Activated T-helper 1 cell treated with anti-CD3 and anti-CD28 coated beads, Interleukin-2, amount 50 U/mL, for 16 hours (primary cell): Measurements from ENCODE around the gene OR2A42.
"Not testable (repeated sequence)": the region's sequence is repeated elsewhere in the genome, so short reads cannot be mapped to it uniquely, and the experiment has no call there.

Experiments used
- DNase-seq, 2 donors: peaks; one replicate each; pipeline ENCODE4 v3.0.0-alpha.2; 2020; ENCODE audit warnings: low read depth in 1 of 2, low spot score in 1 of 2

The OR2A42 gene, protein sequence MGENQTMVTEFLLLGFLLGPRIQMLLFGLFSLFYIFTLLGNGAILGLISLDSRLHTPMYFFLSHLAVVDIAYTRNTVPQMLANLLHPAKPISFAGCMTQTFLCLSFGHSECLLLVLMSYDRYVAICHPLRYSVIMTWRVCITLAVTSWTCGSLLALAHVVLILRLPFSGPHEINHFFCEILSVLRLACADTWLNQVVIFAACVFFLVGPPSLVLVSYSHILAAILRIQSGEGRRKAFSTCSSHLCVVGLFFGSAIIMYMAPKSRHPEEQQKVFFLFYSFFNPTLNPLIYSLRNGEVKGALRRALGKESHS

DNA sequence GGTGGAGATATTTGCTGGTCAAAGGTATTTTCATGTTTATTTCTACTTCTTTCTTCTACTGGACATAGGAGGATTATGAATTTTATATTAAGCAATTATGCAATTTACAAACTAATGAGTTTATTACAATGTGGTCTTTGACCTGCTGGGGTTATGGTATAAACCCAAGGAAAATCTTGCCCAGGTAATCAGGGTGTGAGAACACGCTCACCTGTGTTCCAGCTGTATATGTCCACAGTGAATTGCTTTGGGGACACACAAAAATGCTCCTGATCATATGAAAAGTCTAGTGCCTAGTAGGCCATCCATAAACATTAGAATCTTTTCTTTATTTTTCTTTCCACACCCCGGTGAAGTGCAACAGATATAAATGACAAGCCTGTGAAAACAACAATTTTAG lies at the start of gene OR2A42:
Gene OR2A42, minus strand, starts transcription at position 241 of the 400 bp plus-strand sequence. CDS start 6,762 bp downstream, outside the sequence.
- DNase-seq, result not testable (repeated sequence)

DNA sequence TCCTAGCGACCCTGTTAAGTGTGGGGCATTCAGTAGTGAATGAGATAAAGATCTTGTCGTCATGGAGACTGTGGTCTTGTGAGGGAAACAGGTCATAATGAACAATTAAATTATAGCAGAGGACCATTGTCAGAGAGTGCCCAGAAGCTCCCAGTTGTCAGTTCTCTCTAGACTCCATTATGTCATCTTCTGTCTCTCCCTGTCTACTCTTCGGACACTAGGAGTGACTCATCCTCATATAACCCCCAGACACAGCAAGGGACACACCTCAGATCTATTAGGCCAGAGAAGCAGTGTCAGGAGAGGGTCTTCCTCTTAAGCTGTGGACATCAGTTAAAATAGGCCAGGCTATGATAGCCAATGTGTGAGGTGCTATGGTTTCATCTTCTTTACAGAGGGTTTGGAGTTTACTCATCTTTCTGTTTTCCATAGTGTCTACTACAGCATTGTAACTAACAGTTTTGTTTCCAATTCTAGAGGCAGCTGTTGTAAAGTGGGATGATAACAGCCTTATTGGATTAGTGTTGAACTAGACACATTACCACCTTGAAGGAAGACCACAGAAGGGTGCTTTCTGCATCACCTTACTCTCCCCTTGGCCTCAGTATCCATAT lies 47.9 kb upstream of the OR2A42 start:
- not testable (repeated sequence) for DNase-seq

DNA sequence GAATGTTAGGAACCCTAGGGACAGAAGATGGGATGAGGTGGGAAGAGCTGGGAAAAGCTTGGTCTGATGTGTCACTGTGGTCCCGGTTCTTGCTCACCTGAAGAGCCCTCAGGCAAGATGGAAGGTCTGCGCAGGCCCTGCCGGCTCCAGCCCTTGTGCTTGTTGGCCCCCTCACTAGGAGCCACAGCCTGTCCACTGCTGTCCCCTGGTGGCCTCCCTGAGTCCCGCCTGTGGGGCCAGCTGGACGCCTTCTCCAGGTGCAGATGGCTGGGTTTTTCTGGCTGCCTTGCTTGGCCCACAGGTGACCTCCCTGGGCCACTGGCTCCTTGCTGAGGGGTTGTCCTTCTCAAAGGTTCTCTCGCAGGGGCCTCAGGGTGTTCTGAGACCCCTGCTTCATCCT lies 44.3 kb upstream of the OR2A42 start:
- not testable (repeated sequence) for DNase-seq

DNA sequence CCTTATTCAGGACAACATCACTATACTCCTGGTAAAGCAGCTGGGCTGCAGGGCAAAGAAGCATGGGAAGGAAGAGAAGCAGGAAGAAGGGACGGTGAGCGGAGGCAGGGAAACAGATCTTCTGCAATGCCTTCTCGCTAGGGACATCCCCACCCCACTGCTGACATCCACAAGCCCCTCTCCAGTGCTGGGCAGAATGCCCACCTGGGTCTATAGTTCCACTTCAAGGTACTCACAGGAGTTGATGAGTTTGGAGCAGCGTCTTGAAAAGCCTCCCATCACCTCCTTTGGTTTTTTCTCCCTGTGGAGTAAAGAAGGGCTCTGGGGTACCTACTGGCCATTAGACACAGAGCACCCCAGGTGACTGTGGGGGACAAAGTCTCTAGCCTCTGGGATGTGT lies 43.1 kb upstream of the OR2A42 start:
- DNase-seq, result not testable (repeated sequence)

DNA sequence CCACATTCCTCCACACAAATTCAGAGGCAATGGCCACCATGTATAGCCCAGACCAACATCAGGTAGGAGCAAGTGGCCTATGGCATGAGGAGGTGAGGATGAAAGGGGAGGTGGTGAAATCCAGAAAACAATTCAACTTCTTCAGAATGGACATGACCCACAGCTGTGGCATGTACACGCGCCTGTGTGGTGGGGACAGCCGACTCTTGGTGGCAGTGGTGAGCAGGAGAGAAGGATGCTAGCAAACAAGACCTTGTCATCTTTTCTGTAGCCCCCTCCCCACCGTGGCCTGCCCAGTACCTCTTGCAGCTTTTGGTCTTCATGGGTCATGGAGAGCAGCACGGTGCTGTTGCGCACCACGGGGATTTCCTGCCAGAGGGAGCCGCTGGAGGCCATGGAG lies 42.6 kb upstream of the OR2A42 start:
- not testable (repeated sequence) for DNase-seq

DNA sequence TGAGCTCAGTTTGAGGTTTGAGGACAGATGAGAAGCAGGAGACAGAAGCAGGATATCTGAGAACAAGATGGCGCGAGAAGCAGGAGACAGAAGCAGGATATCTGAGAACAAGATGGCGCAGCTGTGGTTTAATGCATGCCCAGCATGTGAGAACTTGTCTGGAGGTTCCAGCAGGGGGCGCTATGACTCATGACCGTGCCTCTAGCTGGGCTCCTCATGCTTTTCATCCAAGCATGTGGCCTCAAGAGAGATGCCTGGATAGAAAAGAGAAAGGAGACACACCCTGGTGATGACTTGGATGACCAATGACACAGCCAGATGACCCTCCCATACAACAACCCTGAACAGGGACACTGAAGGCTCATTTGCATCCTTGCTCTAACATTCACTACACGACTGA lies 40.6 kb upstream of the OR2A42 start:
- not testable (repeated sequence) for DNase-seq

DNA sequence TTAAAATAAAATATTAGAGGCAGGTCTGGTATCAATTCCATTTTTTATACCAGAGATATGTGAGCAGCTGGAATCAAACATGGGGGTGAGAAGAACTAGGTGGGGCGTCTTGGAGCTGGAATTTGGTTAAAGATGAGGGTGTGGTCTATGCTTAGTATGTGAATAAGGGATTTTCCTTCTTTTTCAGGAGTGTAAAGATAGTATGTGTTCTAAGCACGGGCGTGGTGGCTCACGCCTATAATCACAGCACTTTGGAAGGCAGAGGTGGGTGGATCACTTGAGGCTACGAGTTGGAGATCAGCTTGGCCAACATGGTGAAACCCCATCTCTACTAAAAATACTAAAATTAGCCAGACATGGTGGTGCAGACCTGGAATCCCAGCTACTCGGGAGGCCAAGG lies 35.9 kb upstream of the OR2A42 start:
- not testable (repeated sequence) for DNase-seq

DNA sequence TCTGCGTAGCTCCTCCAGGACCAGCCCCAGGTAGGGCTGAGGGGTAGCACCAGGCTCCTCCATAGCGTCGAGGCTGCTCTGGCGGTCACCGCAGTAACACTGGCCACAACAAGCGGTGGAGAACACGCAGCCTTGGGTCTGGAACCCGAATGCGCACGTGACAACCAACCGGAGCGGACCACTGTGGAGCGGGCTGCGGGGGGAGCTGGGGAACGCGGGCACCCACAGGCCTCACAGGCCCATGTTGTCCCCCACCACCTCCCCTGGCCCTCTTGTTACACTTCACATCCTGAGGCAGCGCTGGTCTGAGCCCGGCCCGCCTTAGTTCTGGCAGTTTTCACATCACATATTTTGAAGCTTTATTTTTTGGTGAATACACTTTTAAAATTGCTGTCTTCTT lies 29.8 kb upstream of the OR2A42 start, which contains the start of gene CTAGE8:
Gene CTAGE8, minus strand, starts transcription at position 101 of the 400 bp plus-strand sequence. Its CDS starts 38 bp downstream, at position 63.
- DNase-seq, result not testable (repeated sequence)

DNA sequence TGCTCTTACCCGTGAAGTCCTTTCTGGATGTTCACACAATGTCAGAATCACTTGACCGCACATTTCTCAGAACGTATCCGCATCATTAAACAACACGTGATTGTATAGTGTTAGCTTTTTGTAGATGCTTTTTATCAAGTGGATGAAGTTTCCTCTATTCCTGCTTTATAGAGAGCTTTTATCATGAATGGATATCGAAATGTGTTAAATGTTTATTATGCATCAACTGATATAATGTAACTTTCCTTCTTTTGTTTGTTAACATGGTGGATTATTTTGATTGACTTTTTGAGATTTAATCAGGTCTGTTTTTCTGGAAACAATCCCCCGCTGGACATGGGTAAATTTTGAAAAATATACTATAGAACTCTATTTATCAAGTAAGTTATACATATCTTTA lies 25.3 kb upstream of the OR2A42 start, which contains the start of gene OR2A7:
Gene OR2A7, minus strand, starts transcription at position 101 of the 400 bp plus-strand sequence. CDS start 5,164 bp downstream, outside the sequence.
- not testable (repeated sequence) for DNase-seq

DNA sequence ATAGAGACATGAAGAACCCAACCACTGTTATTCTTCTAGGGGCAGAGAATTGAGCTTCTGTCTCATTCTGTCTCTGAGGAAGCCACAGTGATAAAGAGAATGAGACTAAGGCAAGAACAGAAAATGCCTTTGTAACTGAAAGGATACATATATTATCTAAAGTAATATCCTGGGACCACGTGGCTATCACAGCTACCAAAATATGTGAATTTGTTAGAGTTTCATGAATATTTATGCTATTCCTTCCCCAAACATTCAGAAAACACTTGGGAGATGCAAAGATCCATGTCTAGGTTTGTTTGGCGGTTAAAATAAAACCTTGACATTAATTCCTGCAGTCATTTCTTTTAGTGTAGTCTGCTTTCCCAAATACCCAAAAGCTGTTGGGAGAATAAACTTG lies 22.7 kb upstream of the OR2A42 start:
- DNase-seq, result not testable (repeated sequence)

DNA sequence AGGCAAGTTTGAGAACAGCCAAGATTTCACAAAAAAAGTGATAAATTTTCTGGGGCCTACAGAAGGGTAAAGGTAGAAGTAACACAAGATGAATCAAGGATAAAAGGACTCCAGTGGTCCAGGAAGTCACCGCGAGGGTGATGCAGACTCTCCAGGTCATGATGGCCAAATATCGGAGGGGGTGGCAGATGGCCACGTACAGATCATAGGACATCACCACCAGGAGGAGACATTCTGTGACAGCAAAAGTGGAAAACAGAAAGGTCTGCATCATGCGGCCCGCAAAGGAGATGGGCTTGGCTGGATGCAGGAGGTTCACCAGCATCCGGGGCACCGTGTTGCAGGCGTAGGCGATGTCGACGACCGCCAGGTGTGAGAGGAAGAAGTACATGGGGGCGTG lies 19.7 kb upstream of the OR2A42 start:
- DNase-seq, result not testable (repeated sequence)

DNA sequence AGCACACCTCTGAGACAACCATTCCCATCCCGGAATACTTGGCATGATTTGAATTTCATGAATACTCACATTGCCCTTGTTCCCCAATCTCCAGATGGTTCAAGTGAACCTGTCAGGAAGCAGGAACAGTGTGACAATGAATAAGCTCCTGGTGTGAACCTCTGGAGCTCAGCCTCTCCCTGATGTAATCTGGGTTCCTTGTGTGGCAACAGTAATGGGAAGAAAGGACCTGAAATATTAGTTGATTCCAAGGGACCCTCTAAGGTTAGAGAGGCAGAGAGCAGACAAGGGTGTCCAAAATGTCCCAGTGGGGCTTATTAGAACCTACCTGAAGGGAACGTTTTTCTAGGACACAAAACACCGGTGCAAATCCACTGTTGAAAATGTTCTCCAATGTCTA lies 16.7 kb upstream of the OR2A42 start:
- DNase-seq, result no peak

DNA sequence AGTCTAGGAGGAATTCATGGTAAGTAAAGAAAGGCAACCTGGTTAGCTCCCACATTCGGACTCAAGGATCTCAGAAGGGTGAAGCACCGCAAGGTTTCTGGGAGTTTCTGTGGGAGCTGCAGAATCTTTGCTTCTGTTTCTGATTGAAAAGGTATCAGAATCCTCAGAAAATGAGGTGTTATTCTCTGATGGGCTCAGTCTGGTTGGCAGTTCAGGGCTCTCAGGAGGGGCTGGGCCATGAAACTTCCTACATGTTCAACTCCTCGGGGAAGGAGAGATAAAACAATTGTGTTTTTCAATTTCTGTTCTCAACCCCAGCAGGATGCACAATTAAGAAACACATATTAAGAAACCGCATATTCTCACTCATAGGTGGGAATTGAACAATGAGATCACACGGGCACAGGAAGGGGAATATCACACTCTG lies 16.1 kb upstream of the OR2A42 start:
- DNase-seq, result no peak

DNA sequence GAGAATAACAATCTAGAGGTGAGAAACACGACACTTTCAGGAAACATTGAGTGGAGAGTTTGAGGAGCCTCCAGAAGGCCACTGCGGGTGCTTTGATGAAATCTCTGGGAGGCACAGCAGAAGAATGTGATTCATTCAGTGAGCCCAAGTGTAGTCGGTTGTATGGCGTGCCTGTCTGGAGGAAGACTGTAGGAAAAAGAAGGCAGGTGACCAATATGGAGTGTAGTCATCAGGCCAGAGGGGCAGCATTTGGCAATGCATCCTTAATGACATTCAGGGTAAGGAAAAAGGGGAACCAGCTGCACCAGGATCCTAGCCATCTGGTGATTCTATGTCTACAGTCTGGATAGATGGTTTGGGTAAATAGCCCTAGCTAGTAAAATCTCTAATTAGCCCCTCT lies 12.9 kb upstream of the OR2A42 start:
- DNase-seq, result not testable (repeated sequence)

DNA sequence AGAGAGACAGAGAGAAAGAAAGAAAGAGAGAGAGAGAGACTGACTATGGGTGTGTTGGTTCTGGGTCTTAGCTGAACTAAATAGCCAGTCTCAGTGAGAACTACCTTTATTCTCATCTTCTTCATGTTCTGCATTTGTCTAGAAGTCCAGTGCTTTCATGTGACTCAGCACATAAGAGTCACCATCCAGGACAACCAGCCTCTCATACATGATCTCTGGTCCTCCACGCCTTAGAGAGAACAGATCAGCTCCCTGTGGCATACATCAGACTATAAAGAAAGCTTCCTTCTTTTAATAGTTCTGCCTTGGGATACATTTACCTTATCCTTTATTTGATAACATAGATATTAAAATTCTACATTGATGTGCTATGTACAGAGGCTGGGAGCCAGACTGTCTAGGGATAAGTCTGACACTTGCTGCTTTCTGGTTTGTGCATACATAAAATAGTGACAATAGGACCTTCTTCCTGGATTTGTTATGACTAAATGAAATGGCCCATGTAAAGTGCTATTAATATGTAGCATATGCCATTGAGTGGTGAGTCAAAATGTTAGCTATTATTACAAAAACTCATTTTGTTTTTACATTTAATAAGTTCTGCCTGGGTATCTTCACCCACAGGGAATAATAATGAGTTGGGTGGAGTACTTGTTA lies 8.4 kb upstream of the OR2A42 start:
- DNase-seq, result not testable (repeated sequence)

DNA sequence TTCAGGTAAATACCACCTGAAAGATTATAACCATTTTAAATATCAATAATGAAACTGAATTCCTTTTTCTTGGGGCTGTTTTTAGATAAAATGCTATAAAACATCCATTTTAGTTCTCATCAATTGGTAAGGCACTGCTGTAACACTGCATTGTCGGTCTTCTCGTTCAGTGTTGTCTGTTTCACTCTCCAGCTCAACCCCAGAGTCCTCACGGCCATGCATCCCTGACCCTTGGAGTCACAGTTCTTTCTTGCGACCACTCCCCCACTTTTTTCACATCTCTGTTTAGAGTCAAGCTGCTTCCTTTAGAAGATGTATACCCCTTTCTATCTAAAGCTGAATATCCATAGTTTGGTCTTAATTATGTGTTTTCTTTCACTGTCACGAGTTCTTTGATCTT lies 7.6 kb upstream of the OR2A42 start:
- not testable (repeated sequence) for DNase-seq

DNA sequence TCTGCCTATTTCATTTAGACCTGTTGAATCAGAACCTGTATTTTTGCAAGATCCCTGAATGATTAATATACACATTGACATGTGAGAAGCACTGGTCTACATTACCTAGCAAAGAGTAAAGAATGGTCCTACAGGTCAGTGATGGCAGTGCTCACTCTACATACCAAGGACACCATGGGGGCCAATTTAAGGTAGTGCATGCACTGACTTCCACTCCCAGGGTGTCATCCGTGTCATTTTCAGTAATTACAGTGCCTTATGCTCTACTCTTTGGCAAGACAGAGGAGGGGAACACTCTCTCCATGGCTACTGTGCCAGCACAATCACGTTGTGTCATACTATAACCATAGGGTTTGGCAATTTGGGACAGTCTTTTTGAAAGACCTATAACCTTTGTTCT lies 6.0 kb upstream of the OR2A42 start:
- DNase-seq, result not testable (repeated sequence)

DNA sequence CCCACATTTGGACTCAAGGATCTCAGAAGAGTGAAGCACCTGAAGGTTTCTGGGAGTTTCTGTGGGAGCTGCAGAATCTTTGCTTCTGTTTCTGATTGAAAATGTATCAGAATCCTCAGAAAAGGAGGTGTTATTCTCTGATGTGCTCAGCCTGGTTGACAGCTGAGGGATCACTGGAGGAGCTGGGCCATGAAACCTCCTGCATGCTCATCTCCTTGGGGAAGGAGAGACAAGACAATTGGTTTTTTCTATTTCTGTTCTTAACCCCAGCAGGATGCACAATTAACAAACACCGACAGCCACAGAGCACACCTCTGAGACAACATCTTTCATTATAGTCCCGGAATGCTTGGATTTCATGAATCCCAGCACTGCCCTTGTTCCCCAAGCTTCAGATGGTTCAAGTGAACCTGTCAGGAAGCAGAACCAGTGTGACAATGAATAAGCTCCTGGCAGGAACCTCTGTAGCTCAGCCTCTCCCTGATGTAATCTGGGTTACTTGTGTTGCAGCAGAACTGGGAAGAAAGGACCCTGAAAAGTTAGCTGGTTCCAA lies 799 bp downstream of the OR2A42 start:
- DNase-seq, result not testable (repeated sequence)

DNA sequence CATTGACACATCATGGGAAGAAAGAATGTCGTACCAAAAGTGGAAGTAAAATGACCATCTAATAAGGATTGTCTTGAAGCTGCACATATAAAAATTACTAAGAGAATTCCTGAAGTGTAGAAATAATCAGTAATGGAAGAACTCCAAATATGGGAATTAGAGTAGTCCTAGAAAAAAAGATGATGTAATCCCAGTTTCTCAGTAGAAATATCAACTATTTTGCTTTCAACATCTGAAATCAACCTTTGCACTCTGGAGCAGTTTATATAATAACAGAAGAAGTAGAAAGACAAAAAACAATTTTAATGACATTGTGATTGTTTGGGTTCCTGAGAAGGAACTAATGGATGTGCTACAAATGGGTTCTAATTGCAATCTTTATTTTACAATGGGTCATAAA lies 6.4 kb downstream of the OR2A42 start:
- DNase-seq, result not testable (repeated sequence)

DNA sequence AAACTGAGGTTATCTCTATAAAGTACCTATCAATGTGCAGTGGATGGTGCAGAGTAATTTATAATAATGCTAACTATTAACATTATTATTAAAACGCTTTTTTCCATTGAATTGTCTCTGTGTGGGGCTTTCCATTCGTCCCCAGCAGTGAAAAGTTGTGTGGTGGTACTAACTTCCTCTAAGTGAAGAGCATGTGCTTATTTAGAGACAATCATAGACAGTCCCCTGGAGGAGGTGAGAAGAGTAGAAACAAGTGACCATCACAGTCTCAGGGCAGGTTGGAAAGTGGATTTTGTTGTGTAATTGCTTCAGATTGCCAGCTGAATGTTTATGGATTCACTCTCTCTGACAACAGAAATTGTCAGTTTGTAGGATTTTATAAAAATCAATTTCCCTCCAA lies 8.4 kb downstream of the OR2A42 start:
- not testable (repeated sequence) for DNase-seq

DNA sequence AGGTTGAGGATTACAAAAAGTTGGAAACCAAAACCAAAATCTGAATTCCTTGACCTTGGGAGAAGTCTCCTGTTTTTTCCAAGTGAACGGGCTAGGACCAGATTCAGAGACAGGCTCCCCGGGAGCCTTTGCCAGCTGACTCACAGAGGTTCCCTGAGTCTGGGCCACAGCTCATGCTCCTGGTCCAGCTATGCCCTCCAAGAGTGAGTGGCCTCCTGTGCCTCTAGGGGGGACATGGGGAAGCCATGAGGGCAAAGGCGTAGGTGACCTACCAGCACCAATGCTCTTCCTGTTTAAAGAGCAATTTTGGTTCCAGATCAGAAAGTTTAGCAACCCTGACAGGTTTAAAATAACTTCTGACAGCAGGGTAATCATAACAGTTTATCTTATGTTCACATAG lies 10.6 kb downstream of the OR2A42 start:
- not testable (repeated sequence) for DNase-seq
